Endothelial cell of umbilical vein (primary cell): Measurements from ENCODE around the gene DCAF4L1. TPM values are rescaled to one million over a fixed set of nuclear protein-coding genes. Genes with fewer than 3 reads are reported as not detected.

Experiments used
- BruUV-seq: library from RNA; stranded (reverse); fragments of 400-500 nt; replicated peaks from 2 replicates; lab custom pipeline; 2021; lab: Mats Ljungman, UMichigan
- CTCF ChIA-PET: fragments of 300-600, 350-600 bp; sonication (Branson Sonifier 250); formaldehyde crosslinking; loops from one replicate; lab custom pipeline; 2021; ENCODE audit warnings: antibody characterized with exemption, inconsistent platforms; lab: Charles Lee
- POLR2A ChIA-PET: fragments of 300-600, 350-600 bp; sonication (Branson Sonifier 250); formaldehyde crosslinking; loops from one replicate; lab custom pipeline; 2021; ENCODE audit warnings: antibody characterized with exemption, inconsistent platforms; lab: Charles Lee
- DNase-seq: peaks from one replicate; pipeline ENCODE4 v3.0.0-alpha.2; 2011; ENCODE audit warnings: low read depth, low spot score
- FAIRE-seq: peaks from 2 replicates; lab custom pipeline; 2011; peaks lifted over from hg19 to GRCh38; lab: Jason Lieb, UNC
- H2AFZ ChIP-seq: 2 replicates; pipeline ENCODE4 v1.6.0; 2012; ENCODE audit warnings: low read depth, low read length, control low read depth, inconsistent platforms
- H3K27ac ChIP-seq: 2 replicates; pipeline ENCODE4 v1.5.1; 2011; ENCODE audit warnings: low read depth, mild to moderate bottlenecking, control low read depth, low read length, moderate library complexity; ENCODE audit not compliant: insufficient read depth
- H3K27me3 ChIP-seq, 2 experiments: 2 replicates each; pipeline versions ENCODE4 v1.6.0 to v1.6.1; 2011; ENCODE audit warnings: low read length in 2 of 2, mixed read lengths in 1 of 2; ENCODE audit not compliant: control insufficient read depth in 2 of 2, insufficient read depth in 2 of 2
- H3K36me3 ChIP-seq, 2 experiments: 2 replicates in 1 of 2; 3 replicates in 1 of 2; pipeline ENCODE4 v1.5.1; 2011; ENCODE audit warnings: low read length in 2 of 2, mild to moderate bottlenecking in 1 of 2, moderate library complexity in 1 of 2; ENCODE audit not compliant: control insufficient read depth in 2 of 2, insufficient read depth in 2 of 2; ENCODE audit errors: extremely low read depth in 1 of 2
- H3K4me1 ChIP-seq: 3 replicates; pipeline ENCODE4 v1.5.1; 2011; ENCODE audit warnings: mild to moderate bottlenecking, low read length; ENCODE audit not compliant: control insufficient read depth, insufficient read depth; ENCODE audit errors: extremely low read depth
- H3K4me2 ChIP-seq: 2 replicates; pipeline ENCODE4 v1.6.1; 2011; ENCODE audit warnings: low read length, control low read depth, mixed read lengths; ENCODE audit not compliant: insufficient read depth
- H3K4me3 ChIP-seq, 3 experiments: fragments of 200-600 bp in 1 of 3; sonication (generic), shearing (Covaris generic) in 1 of 3; replicated peaks in 1 of 3; 2 replicates each; pipeline ENCODE4 v1.5.1; 2011 to 2016; ENCODE audit warnings: control low read depth in 3 of 3, low read length in 3 of 3, mild to moderate bottlenecking in 2 of 3, inconsistent platforms in 1 of 3, low read depth in 1 of 3, moderate library complexity in 1 of 3; ENCODE audit not compliant: insufficient read depth in 1 of 3
- H3K79me2 ChIP-seq: 2 replicates; pipeline ENCODE4 v1.6.0; 2012; ENCODE audit warnings: low read length, inconsistent platforms; ENCODE audit not compliant: control insufficient read depth, insufficient read depth
- H3K9ac ChIP-seq: replicated peaks from 2 replicates; pipeline ENCODE3; 2011; ENCODE audit warnings: low read length, control low read depth; ENCODE audit not compliant: insufficient read depth; ENCODE audit errors: extremely low read depth
- H3K9me1 ChIP-seq: replicated peaks from 3 replicates; pipeline ENCODE4 v1.6.0; 2011; ENCODE audit warnings: mild to moderate bottlenecking, low read length; ENCODE audit not compliant: control insufficient read depth, insufficient read depth; ENCODE audit errors: extremely low read depth
- H3K9me3 ChIP-seq: replicated peaks from 2 replicates; pipeline ENCODE4 v1.5.1; 2012; ENCODE audit warnings: low read length, inconsistent platforms; ENCODE audit not compliant: control insufficient read depth, insufficient read depth
- H4K20me1 ChIP-seq: replicated peaks from 2 replicates; pipeline ENCODE3; 2011; ENCODE audit warnings: mild to moderate bottlenecking, low read length; ENCODE audit not compliant: control insufficient read depth, insufficient read depth; ENCODE audit errors: extremely low read depth
- CTCF ChIP-seq, 2 donors: IDR thresholded peaks; 1 replicate in 1 of 2; 2 replicates in 1 of 2; pipeline ENCODE4 v1.5.1; 2011; ENCODE audit warnings: low read length in 2 of 2, mild to moderate bottlenecking in 2 of 2, moderate library complexity in 2 of 2, control low read depth in 1 of 2, inconsistent platforms in 1 of 2, low read depth in 1 of 2; ENCODE audit not compliant: insufficient read depth in 1 of 2; ENCODE audit errors: extremely low read depth in 1 of 2
- EZH2 ChIP-seq: IDR thresholded peaks from 2 replicates; pipeline ENCODE4 v1.6.1; 2012; ENCODE audit warnings: borderline replicate concordance, low read depth, mild to moderate bottlenecking, moderate library complexity, low read length, inconsistent platforms; ENCODE audit not compliant: severe bottlenecking
- FOS ChIP-seq: IDR thresholded peaks from 2 replicates; pipeline ENCODE4 v1.6.1; 2011; ENCODE audit warnings: mild to moderate bottlenecking, low read length, moderate library complexity, borderline replicate concordance; ENCODE audit not compliant: insufficient read depth
- GATA2 ChIP-seq: IDR thresholded peaks from 2 replicates; pipeline ENCODE4 v1.7.0; 2011; ENCODE audit warnings: low read depth, mild to moderate bottlenecking, moderate library complexity, mixed read lengths, low read length; ENCODE audit not compliant: insufficient read length, insufficient read depth
- JUN ChIP-seq: IDR thresholded peaks from 2 replicates; pipeline ENCODE4 v1.6.1; 2011; ENCODE audit warnings: borderline replicate concordance, low read depth; ENCODE audit not compliant: insufficient read length, insufficient read depth
- MAX ChIP-seq: IDR thresholded peaks from 2 replicates; pipeline ENCODE4 v1.6.1; 2011; ENCODE audit not compliant: insufficient read depth, insufficient read length
- MYC ChIP-seq: IDR thresholded peaks from one replicate; pipeline ENCODE4 v1.6.1; 2011; ENCODE audit warnings: mild to moderate bottlenecking, low read depth, low read length
- POLR2A ChIP-seq: IDR thresholded peaks from 2 replicates; pipeline ENCODE4 v1.6.1; 2012; ENCODE audit warnings: low read depth, mild to moderate bottlenecking, control low read depth, low read length
- POLR2AphosphoS5 ChIP-seq: IDR thresholded peaks from 2 replicates; pipeline ENCODE4 v1.6.1; 2012; ENCODE audit warnings: low read depth, mild to moderate bottlenecking, control low read depth, low read length, moderate library complexity; ENCODE audit not compliant: insufficient read depth
- dilution Hi-C: fragments of 300-500 bp; cut with MboI; formaldehyde crosslinking; loops from one replicate; pipeline ENCODE4 v1.15.0; 2019; ENCODE audit warnings: low sequenced_read_pairs; ENCODE audit not compliant: extremely low pct_ligation_motif_present
- intact Hi-C: fragments of 100-400 bp; cut with micrococcal nuclease; formaldehyde crosslinking; loops from one replicate; pipeline ENCODE4 v1.10.0; 2022
- polyA plus RNA-seq, 4 experiments: library from polyadenylated mRNA; depleted of rRNA in 3 of 4; stranded (reverse) in 3 of 4; unstranded in 1 of 4; fragments of >200 nt; gene quantifications; 2 replicates each; pipeline versions ENCODE4 v1.2.1 to v1.2.3, GENCODE V29; 2011 to 2012; ENCODE audit warnings: missing spikeins in 1 of 4
- total RNA-seq: library from RNA; stranded (reverse); gene quantifications from 2 replicates; pipeline ENCODE4 v1.2.3, GENCODE V29; 2021

DCAF4L1 gene
- total and polyA plus RNA-seq, 2 donors (not counting 3 experiments of a cell fraction or from before 2014, with no cell fraction given) = 0.06 to 0.15 TPM

- dilution Hi-C loops = no loop called here
- Histone ChIP-seq H3K4me1 (peaks cover 14% of the 10 kb centered on the region), H4K20me1 (no peaks in the 10 kb centered on the region), H3K9me1 (no peaks in the 10 kb centered on the region), H3K9ac (no peak overlapping the region), H3K4me3 (no peak overlapping the region), H2AFZ (no peak overlapping the region), H3K27me3 (no peaks in the 10 kb centered on the region), H3K9me3 (no peaks in the 10 kb centered on the region), H3K4me2 (no peak overlapping the region), H3K36me3 (no peaks in the 10 kb centered on the region), H3K27ac (no peak overlapping the region), H3K79me2 (peaks cover 23% of the 10 kb centered on the region)
- FAIRE-seq = no peak
- TF ChIP-seq MYC = no peak
- no peak for TF ChIP-seq FOS
- no peak for TF ChIP-seq JUN
- TF ChIP-seq MAX = no peak
- no peak for TF ChIP-seq EZH2
- no peak for TF ChIP-seq GATA2
- TF ChIP-seq CTCF (IDR thresholded peaks at IDR 0.05; ENCODE audit: extremely low read depth in 1 of 2, insufficient read depth in 1 of 2, low read depth in 1 of 2, low read length in 2 of 2) = no peak
- TF ChIP-seq POLR2A = no peak
- no peak for TF ChIP-seq POLR2AphosphoS5
- no peak for DNase-seq
- intact Hi-C loops = no loop called here
- BruUV-seq = no TSS peak
- POLR2A ChIA-PET = no interaction called here
- CTCF ChIA-PET = no interaction called here
These were observed 11.7 kb downstream of the DCAF4L1 start for GRCh38 chr4:41992967-41993857.
